ENCODE measurements around the gene SCN10A.

DNA sequence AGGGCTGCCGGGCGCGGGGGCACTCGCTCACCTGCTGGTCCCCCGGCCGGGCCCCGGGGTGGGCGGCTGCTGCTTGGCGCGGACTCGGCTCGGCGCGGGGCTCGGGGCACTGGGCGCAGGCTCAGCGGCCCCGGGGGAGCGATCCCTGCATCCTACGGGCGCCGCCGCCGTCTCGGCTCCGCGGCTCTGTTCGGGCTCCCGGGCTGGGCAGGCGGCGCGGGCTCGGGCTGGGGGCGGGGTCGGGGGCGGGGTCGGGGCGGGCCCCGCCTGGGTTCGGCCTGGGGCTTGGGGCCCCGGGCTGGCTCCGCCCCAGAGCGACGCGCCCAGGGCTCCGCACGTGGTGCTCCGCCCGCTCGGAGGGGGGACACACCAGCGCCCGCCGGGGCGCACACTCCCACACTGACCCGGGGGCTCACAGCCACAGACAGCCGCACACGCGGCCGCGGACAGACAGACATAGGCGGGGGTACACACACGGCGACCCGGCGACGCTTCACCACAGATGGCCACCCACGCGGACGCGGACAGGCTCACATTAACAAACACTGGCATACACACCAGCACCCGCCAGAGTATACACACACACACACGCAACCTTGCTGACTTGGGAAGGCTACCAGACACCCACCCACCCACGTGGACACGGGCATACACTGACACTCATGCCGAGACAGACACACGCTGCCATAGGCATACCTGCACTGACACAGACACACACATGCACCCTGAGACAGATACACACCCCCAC lies 166.3 kb downstream of the SCN10A start, which contains the start of gene SCN5A:
- TF ChIP-seq, protein P1, sequence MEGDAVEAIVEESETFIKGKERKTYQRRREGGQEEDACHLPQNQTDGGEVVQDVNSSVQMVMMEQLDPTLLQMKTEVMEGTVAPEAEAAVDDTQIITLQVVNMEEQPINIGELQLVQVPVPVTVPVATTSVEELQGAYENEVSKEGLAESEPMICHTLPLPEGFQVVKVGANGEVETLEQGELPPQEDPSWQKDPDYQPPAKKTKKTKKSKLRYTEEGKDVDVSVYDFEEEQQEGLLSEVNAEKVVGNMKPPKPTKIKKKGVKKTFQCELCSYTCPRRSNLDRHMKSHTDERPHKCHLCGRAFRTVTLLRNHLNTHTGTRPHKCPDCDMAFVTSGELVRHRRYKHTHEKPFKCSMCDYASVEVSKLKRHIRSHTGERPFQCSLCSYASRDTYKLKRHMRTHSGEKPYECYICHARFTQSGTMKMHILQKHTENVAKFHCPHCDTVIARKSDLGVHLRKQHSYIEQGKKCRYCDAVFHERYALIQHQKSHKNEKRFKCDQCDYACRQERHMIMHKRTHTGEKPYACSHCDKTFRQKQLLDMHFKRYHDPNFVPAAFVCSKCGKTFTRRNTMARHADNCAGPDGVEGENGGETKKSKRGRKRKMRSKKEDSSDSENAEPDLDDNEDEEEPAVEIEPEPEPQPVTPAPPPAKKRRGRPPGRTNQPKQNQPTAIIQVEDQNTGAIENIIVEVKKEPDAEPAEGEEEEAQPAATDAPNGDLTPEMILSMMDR (IDR thresholded peaks at IDR 0.05) = no peak
- TF ChIP-seq EP300 (IDR thresholded peaks at IDR 0.05) = no peak

Data from tibial nerve (tissue), 4 donors.